Stimulated activated CD4-positive, alpha-beta T cell treated with anti-CD3 and anti-CD28 coated beads, Interleukin-1b, Interleukin-23, amount 100 ng/mL, for 1 hour (primary cell): ENCODE measurements around the gene TRPT1.

Source experiments
- DNase-seq, 2 donors: peaks; one replicate each; pipeline ENCODE4 v3.0.0-alpha.2; 2020; ENCODE audit warnings: low read depth in 2 of 2

Gene TRPT1

GRCh38 chr11:64178951-64179639 is 46.9 kb downstream of the TRPT1 start:
- no peak for DNase-seq

- no peak for DNase-seq
Observed at GRCh38 chr11:64178203-64178602, 47.8 kb downstream of the TRPT1 start.

- no peak for DNase-seq
Observed at GRCh38 chr11:64176751-64177150, 49.2 kb downstream of the TRPT1 start.
